GM19468 (cell line): ENCODE results near the gene TMEM220.

Experiments used
- ATAC-seq: cut with Tn5 transposase; IDR thresholded peaks from one replicate; pipeline ENCODE4 v1.9.1; 2021; ENCODE audit warnings: mild to moderate bottlenecking, moderate library complexity, moderate number of reproducible peaks; ENCODE audit not compliant: unreplicated experiment; ENCODE audit errors: extremely low read depth

Gene TMEM220

DNA sequence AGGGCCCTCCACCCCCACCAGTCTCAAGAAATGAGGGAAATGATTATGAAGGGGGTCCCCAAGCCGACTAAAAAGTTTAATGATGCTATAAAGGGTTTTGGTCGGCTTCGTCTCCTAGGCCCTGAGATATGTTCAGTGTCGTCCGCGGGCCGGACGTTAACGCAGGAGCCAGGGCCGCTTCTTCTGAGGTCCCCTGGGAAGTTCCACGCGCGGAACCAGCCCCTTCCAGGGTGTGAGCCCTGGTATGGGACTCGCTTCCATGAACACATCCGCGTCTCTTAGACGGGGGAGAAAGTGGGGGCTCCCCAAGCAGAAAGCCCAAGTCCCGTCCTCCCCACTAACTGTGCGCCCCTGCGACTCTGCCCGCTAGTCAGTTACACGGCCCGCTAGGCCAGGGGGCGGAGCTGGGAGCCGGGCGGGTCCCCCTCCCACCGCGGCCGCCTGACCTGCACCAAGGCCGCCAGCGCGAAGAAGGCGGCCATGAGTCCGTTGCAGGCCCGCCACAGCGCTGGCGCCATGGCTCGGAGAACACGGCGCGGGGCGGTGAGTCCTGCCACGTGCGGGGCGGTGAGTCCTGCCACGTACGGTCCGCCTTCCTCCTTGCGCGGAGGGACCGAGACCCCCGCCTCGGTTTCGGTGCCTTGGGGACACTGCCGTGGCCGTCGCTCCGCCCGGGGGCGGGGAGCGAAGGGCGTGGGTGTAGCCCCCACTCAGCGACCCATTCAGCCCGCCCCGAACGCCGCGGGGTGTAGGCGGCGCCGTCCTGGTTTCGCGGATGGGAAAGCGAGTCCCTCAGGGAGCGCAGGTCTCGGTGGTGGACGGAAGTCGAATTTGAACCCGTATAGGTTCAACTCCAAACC lies at the start of gene TMEM220:
Gene TMEM220, minus strand, starts transcription at position 690 of the 860 bp plus-strand sequence. Its CDS starts 172 bp downstream, at position 518.
- ATAC-seq = peak; percentile 60

DNA sequence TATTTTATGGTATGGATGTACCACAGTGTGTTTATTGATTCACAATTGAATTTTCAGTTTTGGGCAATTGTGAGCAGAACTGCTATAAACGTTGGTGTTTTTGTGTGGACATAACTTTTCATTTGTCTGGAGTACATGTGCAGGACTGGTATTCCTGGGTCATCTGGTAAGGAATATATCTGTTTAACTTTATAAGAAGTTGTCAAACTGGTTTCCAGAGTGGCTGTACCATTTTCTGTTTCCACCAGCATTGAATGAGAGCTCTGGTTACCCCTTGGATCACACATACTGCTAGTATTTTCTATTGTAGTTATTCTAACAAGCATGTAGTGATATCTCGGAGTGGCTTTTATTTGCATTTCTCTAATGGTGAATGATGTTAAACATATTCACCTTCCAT lies 49.8 kb upstream of the TMEM220 start:
- no peak for ATAC-seq

DNA sequence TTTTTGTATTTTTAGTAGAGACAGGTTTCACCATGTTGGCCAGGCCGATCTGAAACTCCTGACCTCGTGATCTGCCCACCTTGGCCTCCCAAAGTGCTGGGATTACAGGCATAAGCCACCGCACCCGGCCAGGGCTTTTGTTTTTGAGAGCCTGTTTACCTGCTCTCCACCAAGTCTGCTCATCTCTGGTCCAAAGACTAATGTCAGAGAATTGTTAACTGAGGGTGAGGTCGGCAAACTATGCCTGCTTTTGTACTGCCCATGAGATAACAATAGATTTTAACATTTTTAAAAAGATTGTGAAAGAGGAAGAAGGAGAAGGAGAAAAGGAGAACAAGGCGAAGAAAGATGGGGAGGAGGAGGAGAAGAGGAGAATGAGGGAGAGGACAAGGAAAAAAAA lies 48.1 kb upstream of the TMEM220 start:
- ATAC-seq = no peak

DNA sequence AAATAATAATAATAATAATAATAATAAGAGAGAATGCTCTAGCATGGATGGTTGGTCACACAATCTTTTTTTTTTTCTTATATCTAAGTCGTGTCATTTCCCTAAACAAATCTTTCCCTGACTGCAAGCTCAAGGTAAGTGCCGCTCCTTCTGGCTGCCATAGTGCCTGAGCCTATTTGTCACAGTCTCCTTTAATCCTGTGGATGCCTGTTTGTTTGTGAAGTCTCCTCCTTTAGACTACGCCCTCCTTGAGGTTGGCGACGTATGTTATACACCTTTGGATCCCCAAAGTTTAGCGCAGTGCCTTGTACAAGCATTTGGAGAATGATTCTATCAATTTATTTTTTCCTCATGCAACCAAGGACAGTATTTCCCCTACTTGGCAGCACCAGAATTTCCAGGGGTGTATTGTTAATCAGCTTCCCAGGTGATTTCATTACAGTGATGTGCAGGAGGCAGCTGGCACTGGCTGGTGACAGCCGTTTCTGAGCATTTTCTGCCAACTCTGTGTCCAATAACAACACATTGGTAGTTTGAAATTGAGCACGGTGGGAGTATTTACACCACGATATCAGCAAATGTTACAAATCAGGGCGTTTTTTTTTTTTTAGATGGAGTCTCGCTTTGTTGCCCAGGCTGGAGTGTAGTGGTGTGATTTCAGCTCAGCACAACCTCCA lies 47.4 kb upstream of the TMEM220 start:
- no peak for ATAC-seq

DNA sequence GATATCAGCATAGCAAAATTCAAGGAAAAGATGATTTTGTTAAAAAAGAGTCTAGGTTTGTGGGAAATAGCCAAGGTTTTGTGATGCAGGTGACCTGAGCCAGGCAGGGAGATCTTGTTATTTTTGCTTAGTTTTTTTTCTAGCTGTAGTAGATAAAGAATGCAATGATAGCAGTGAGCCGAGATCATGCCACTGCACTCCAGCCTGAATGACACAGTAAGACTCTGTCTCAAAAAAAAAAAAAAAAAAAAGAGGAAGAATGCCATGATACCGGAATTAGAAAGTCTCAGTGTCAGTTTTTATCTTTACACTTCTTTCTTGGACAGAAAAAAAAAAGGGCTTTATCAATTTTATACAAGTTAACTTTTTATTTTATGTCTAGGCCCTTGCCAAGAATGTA lies 46.6 kb upstream of the TMEM220 start:
- ATAC-seq = no peak

DNA sequence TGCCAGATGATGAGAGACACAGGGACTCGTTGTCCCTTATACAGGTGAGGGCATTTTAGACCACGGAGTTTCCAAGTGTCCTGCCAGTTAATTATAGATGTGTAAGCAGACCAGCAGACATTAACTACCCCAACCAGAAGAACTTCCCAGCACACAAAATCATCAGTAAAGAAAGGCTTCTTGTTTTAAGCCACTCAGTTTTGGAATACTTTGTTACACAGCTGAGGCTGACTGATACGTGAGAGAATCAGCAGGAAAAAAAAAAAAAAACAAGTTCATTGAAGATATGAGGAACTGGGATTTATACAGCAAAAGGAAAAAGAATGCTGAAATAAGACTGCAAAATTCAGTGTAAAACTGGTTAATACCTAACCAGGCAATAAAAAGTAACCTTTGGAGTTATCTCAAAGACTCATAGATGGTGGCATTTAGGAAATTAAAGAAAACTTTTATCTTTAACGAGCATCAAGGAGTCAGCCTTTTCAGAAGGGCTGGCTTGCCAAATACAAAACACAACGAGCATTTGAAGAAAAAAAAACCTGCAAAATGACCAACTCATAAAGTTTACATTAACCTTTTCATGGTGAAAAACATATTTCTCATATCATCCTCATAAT lies 46.0 kb upstream of the TMEM220 start:
- ATAC-seq = no peak

DNA sequence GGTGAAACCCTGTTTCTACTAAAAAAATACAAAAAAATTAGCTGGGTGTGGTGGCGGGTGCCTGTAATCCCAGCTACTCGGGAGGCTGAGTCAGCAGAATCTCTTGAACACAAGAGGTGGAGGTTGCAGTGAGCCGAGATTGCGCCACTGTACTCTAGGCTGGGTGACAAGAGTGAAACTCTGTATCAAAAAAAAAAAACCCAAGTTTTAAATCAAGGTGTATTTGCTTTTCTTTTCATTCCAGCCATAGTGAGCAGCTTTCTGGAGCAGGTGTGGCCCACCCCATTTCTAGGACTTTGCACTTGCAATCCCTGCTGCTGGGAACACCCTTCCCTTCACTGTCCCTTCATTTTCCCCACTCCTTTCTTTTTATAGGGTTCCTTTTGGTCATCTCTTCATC lies 45.2 kb upstream of the TMEM220 start:
- ATAC-seq = no peak

DNA sequence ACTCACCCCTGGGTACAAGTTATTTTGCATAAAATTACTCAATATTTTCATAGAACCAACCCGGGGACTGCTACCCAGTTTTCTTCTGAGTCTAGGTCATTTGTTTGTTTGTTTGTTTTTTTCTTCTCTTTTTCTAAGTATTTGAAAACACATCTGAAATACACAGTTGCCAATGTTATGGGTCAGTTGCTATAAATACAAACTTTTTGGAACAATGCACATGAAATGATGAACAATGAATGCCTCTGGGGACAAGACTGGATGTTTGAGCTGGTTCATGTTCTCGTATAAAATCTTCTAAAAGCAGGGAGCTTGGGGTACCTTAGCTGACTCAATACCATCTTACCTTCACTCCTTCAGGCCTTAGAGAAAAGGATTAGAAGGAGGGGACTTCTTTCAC lies 43.6 kb upstream of the TMEM220 start:
- no peak for ATAC-seq

DNA sequence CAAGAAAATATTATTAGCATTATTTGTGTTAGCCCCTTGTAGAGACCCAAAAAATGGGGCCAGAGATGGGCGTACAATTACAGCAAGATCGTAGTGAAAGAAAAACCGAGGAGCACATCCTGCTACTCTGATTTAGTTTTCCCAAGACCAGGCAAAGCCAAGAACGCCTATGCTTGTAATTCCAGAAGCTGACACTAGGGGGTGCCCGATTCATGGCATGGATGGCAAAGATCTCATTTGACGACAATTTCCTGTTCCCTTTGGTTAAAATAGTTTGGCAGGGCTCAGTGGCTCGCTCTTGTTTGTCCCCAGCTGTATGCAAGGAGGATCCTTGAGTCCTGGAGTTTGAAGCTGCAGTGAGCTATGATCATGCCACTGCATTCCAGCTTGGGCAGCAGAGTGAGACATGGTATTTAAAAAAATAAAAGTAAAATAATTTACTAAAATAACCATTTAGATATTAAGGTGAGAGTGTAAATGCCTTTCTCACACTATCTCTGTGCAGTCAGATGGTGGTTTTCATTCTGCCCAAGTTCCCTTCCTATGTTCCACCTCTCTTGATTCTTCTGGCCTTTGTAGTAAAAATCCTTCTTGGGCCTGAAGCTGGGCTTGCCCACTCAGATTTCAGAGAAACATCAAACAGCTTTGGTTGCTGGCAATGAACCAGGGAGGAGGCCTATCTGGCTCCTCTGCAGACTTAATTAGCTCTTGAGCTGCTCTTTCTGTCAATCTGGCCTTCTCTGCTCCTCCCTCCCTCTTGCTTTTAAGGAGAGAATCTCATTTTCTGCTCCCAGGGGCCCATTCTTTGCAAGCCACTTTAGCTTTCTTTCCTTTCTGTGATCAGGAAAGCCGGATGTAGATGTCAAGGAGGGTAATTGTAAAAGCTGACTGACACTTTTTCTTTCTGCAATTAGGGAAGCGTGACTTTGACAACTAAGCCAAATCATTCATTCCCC lies 42.9 kb upstream of the TMEM220 start:
- ATAC-seq = no peak

DNA sequence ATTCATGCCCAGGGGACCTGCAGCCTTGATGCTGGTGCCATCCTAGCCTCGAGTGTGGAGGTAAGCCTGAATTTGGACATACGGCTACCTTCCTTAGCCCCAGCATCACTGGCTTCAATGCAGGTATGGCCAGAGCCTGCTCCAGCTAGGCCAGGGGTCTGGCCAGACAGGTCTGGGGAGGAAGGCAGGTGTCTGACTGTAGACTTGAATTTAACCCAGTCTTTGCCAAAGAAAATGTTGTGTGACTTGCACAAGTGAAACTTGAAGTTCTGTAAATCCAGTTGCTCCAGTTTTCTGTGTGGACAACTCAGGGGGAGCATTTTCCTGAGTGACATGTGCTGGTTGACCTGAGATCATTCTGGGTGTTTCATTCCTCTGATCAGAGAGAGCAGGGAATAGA lies 41.3 kb upstream of the TMEM220 start:
- no peak for ATAC-seq

DNA sequence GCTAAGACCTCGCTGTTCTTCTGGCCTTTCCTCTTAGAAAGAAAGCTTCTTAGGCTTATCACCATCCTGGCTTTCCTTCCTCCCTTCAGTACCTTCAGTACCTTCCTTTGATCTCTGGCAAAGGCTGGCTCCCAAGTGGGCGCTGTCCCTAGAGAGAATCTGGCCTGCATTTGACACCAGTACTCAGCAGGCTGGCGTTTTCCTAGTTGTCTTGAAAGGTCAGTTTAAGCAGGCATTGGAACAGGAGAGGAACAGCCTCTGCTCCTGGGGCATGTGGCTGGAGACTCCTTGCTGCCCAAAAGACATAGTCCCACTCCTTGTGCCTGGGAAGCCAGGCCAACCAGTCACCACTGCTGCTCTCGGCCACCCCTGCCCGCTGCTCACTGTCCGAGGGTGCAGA lies 40.0 kb upstream of the TMEM220 start:
- ATAC-seq = no peak

DNA sequence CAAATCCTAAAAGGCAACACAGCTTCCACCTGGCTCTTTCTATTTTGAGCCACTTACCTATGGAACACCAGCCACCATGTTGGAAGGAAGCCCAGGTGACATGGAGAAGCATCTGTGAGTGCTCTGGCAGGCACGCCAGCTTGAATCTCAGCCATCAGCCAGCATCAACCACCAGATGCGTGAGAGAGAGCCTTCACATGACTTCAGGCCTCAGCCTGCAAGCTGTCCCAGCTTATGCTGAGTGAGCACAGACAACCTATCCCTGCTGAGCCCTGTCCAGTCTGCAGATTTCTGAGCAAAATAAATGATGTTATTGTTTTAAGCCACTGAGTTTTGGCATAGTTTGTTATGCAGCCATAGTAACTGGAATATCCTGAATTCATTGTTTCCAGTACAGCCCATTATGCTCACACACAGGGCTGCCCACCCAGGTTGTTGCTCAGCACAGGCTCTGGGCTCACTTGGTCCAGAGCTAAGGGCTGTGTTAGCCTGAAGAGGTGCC lies 39.0 kb upstream of the TMEM220 start:
- ATAC-seq = no peak

DNA sequence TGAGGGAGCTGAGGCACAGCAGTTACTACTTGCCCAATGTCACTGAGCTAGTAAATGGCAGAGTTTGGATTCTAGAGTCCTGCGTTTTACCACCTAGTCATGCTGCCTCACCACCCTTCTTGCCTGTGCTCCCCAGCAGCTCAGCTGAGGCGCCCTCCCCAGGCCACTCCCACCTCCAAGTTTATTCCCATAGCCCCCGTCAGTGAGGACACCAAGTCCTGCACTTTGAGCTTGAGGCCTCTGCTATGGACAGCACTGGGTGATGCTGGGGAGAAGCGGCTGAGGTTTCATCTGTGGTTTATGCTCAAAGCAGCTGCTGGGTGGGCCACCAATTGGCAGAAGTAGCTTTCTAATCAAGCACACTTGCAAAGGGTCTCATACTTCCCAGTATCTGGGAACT lies 37.4 kb upstream of the TMEM220 start:
- ATAC-seq = no peak

DNA sequence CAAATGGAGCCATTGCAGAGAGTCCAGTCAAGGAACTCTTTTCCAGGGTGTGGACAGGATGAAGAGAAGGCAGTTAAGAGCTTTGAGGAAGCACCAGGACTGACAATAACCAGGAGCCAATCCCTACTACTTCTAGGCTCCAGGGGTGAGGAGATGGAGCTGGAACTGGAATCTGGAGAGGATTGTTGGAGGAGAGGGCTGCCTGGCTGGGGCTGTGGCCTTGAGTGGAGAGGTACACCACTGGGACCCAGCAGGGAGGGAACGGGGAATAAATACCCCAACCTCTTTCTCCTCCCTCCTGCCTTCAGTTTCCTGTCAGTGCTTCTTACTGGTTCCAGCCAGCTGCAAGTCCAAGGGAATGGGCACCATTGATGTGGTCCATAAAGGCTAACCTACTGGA lies 32.2 kb upstream of the TMEM220 start:
- no peak for ATAC-seq

DNA sequence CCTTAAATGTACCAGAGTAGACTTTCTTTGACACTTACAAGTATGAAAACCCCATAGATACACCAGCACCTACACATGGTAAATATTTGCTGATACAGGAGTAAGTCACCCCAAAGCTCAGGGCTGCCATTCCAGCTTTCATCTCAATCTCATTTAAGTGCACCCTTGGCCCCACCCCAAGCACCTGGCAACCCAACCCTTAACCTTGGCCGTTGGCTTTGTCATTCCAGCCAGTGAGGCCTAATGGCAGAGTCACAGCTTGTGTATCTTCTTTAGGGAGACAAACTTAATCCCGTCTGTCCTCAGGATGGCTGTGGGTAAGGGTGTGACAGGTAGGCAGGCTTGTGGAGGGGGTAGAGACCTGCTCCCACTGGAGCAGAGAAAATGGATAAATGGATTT lies 31.5 kb upstream of the TMEM220 start:
- no peak for ATAC-seq

DNA sequence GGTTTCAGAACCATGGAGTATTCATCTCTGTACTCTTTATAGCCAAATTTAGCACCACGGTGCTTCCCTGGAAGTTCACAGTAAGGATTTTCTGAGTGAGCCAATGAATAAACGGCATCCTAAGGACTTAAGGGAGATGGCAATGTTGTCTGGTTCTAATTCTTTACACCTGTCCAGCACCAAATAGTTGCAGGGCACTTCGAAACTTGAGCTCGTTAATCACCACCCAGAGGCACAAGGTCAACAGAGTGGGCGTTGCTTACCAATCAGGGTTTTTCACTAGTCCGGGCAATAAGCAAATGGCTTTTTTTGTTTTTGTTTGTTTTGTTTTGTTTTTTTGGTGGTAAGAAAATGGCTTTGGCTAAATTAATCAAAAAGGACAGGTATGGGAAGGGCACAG lies 28.2 kb upstream of the TMEM220 start:
- no peak for ATAC-seq

DNA sequence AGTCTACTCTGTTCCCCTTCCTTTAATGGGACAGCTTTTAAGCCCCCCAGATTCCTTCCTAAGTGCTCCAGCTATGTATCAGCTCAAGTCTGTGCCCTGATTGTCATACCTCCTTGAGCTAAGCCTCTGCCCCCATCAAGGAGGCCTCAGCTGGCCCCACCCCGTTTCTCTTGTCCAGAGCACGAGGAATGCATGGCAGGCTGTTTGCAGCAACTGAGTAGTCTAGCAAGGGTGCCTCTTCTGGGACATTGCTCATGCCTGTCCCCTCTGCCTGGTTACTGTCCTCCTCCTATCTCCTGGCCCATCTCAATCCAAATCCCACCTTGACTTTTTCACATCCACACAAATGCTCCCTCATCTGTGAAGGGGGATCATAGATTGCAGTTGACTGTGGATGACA lies 27.8 kb upstream of the TMEM220 start:
- no peak for ATAC-seq

DNA sequence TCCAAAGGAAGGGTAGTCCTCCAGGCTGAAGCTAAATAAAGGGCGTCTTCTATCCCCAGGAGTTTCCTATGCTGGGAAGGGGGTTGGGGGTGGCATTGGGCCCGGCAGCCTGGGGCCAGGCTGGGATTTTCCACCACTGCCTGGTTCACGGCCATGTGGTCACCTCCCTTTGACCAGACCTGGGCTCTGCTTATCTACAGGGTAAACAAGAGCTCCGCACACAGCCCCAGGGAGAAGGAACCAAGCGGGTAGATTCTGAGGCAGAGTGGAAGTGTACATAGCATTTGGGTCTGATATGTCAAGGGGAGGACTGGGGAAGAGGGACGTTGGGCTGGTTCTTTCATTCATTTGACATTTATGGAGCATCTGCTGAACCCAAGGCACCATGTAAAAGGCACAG lies 27.2 kb upstream of the TMEM220 start:
- ATAC-seq = no peak

DNA sequence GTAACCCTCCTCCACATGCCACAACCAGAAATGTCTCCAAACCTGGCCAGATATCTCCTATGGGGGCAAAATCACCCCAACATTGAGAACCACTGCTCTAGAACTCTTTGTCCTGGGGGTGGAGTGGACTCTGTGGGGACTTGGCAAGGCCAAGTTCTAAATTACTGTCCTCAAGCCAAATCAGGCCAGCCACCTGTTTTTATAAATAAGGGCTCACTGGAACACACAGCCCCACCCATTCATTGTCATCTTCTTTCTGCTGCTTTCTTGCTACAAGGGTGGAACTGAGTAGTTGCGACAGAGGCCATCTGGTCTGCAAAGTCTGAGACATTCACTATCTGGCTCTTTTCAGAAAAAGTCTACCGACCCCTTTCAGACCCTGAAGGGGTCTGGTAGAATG lies 26.8 kb upstream of the TMEM220 start:
- ATAC-seq = no peak

DNA sequence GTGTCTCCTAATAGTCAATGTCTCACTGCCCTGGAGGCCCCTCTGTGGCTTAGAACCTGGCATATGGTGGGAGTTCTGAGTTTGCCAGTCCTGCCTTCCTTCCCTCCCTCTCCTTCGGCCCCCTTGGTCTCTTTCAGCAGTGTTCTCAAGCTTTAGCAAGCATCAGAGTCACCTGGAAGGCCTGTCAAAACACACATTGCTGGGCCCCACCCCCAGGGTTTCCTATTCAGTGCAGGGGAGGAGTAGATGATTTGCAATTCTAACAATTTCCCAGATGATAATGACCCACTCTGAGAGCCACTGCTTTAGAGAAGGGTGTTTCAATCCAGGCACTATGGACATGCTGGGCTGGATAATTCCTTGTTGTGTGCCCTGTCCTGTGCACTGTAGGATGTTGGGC lies 26.4 kb upstream of the TMEM220 start:
- ATAC-seq = no peak
